Measurements from ENCODE around the gene GRAP.

DNA sequence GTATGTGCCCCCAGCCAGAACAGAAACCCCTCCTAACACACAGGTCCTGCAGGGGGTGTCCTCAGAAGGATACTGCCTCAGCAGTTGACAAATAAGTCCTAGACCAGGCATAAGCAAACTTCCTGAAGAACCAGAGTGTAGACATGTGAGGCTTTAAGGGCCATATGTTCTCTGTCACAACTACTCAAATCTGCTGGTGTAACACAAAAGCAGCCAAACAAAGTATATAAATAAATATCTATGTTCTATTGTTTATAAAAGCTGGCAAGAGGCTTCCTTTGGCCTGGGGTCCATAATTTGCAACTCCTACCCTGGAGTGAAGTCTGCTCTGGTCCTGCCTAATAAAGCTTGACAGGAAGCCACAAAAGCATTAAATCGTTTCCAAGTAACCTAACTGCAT lies 52.1 kb downstream of the GRAP start:
- TF ChIP-seq SIN3A (IDR thresholded peaks at IDR 0.05; ENCODE audit: borderline replicate concordance, insufficient read depth, low read depth, low read length) (no peak), POLR2AphosphoS5 (IDR thresholded peaks at IDR 0.05; ENCODE audit: low read depth, low read length) (no peak)
- TF ChIP-seq, protein P1, sequence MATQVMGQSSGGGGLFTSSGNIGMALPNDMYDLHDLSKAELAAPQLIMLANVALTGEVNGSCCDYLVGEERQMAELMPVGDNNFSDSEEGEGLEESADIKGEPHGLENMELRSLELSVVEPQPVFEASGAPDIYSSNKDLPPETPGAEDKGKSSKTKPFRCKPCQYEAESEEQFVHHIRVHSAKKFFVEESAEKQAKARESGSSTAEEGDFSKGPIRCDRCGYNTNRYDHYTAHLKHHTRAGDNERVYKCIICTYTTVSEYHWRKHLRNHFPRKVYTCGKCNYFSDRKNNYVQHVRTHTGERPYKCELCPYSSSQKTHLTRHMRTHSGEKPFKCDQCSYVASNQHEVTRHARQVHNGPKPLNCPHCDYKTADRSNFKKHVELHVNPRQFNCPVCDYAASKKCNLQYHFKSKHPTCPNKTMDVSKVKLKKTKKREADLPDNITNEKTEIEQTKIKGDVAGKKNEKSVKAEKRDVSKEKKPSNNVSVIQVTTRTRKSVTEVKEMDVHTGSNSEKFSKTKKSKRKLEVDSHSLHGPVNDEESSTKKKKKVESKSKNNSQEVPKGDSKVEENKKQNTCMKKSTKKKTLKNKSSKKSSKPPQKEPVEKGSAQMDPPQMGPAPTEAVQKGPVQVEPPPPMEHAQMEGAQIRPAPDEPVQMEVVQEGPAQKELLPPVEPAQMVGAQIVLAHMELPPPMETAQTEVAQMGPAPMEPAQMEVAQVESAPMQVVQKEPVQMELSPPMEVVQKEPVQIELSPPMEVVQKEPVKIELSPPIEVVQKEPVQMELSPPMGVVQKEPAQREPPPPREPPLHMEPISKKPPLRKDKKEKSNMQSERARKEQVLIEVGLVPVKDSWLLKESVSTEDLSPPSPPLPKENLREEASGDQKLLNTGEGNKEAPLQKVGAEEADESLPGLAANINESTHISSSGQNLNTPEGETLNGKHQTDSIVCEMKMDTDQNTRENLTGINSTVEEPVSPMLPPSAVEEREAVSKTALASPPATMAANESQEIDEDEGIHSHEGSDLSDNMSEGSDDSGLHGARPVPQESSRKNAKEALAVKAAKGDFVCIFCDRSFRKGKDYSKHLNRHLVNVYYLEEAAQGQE (IDR thresholded peaks at IDR 0.05; ENCODE audit: insufficient read depth in 1 of 2, low read depth in 2 of 2, low read length in 1 of 2) = no peak
- TF ChIP-seq, protein P2, sequence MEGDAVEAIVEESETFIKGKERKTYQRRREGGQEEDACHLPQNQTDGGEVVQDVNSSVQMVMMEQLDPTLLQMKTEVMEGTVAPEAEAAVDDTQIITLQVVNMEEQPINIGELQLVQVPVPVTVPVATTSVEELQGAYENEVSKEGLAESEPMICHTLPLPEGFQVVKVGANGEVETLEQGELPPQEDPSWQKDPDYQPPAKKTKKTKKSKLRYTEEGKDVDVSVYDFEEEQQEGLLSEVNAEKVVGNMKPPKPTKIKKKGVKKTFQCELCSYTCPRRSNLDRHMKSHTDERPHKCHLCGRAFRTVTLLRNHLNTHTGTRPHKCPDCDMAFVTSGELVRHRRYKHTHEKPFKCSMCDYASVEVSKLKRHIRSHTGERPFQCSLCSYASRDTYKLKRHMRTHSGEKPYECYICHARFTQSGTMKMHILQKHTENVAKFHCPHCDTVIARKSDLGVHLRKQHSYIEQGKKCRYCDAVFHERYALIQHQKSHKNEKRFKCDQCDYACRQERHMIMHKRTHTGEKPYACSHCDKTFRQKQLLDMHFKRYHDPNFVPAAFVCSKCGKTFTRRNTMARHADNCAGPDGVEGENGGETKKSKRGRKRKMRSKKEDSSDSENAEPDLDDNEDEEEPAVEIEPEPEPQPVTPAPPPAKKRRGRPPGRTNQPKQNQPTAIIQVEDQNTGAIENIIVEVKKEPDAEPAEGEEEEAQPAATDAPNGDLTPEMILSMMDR (IDR thresholded peaks at IDR 0.05) = no peak

Data from Panc1 (cell line).